Skeletal muscle tissue (tissue), 4 donors: ENCODE data around the gene CDC42BPA. TPM values are rescaled to one million over a fixed set of nuclear protein-coding genes. Genes with fewer than 3 reads are reported as not detected.

Source experiments
- H3K27ac ChIP-seq: one replicate; pipeline ENCODE4 v1.7.0; 2013; ENCODE audit warnings: mild to moderate bottlenecking, low read depth, low read length, inconsistent platforms
- H3K27me3 ChIP-seq, 3 donors: one replicate each; pipeline ENCODE4 v1.7.0; 2013; ENCODE audit warnings: low read length in 3 of 3; ENCODE audit not compliant: control insufficient read depth in 3 of 3, insufficient read depth in 3 of 3
- H3K36me3 ChIP-seq, 3 donors: one replicate each; pipeline ENCODE4 v1.7.0; 2013; ENCODE audit warnings: low read length in 3 of 3; ENCODE audit not compliant: control insufficient read depth in 3 of 3, insufficient read depth in 3 of 3
- H3K4me1 ChIP-seq, 3 donors: one replicate each; pipeline ENCODE4 v1.7.0; 2013; ENCODE audit warnings: low read length in 3 of 3, mild to moderate bottlenecking in 3 of 3; ENCODE audit not compliant: control insufficient read depth in 3 of 3, insufficient read depth in 3 of 3
- H3K4me3 ChIP-seq, 3 donors: one replicate each; pipeline ENCODE4 v1.7.0; 2013; ENCODE audit warnings: low read length in 3 of 3
- H3K9ac ChIP-seq, 3 donors: one replicate each; pipeline ENCODE4 v1.7.0; 2013; ENCODE audit warnings: low read length in 3 of 3, mild to moderate bottlenecking in 3 of 3, moderate library complexity in 2 of 3, low read depth in 1 of 3
- H3K9me3 ChIP-seq, 3 donors: one replicate each; pipeline ENCODE4 v1.7.0; 2013; ENCODE audit warnings: low read length in 3 of 3; ENCODE audit not compliant: control insufficient read depth in 3 of 3
- total RNA-seq: library from RNA; depleted of rRNA; stranded (reverse); fragments of >200 nt; gene quantifications from one replicate; pipeline ENCODE4 v1.2.3, GENCODE V29; 2014
- donor health status: Osteomylitis.

CDC42BPA gene
- total RNA-seq, 1 donor from 2014 or later, result 44.4 TPM

GRCh38 chr1:226950316-226950715 lies 368.0 kb downstream of the CDC42BPA start:
- Histone ChIP-seq H3K4me1 (peaks cover 51 to 80% (median 61%) of the 10 kb centered on the region in 3 donors), H3K4me3 (no peak overlapping the region), H3K27me3 (no peaks in the 10 kb centered on the region), H3K9me3 (peaks cover 0 to 4% (median 4%) of the 10 kb centered on the region in 3 donors), H3K36me3 (peaks cover 5 to 33% (median 8%) of the 10 kb centered on the region in 3 donors), H3K9ac (no peak overlapping the region), H3K27ac (no peak overlapping the region)

- Histone ChIP-seq H3K4me3 (no peak overlapping the region), H3K27me3 (no peaks in the 10 kb centered on the region), H3K9ac (no peak overlapping the region), H3K36me3 (peaks cover 5 to 25% (median 5%) of the 10 kb centered on the region in 3 donors), H3K4me1 (peaks cover 59 to 85% (median 67%) of the 10 kb centered on the region in 3 donors), H3K27ac (no peak overlapping the region), H3K9me3 (peaks cover 0 to 4% (median 0%) of the 10 kb centered on the region in 3 donors)
Observed at GRCh38 chr1:226949401-226949800, 368.9 kb downstream of the CDC42BPA start.

- peaks cover 61 to 86% (median 71%) of the 10 kb centered on the region in 3 donors for H3K4me1 ChIP-seq
- no peak overlapping the region for H3K27ac ChIP-seq
- H3K36me3 ChIP-seq, result peaks cover 3 to 21% (median 5%) of the 10 kb centered on the region in 3 donors
- H3K9ac ChIP-seq, result no peak overlapping the region
- H3K9me3 ChIP-seq, result peaks cover 0 to 4% (median 0%) of the 10 kb centered on the region in 3 donors
- peak overlapping the region in 1 of 3 donors; percentile 18 for H3K4me3 ChIP-seq
- H3K27me3 ChIP-seq, result no peaks in the 10 kb centered on the region
Observed at GRCh38 chr1:226948996-226949395, 369.3 kb downstream of the CDC42BPA start.

GRCh38 chr1:226948480-226948879 lies 369.8 kb downstream of the CDC42BPA start:
- H3K27me3 ChIP-seq, result no peaks in the 10 kb centered on the region
- peaks cover 3 to 17% (median 5%) of the 10 kb centered on the region in 3 donors for H3K36me3 ChIP-seq
- peaks cover 0 to 4% (median 0%) of the 10 kb centered on the region in 3 donors for H3K9me3 ChIP-seq
- H3K27ac ChIP-seq, result no peak overlapping the region
- H3K4me1 ChIP-seq, result peaks cover 66 to 86% (median 75%) of the 10 kb centered on the region in 3 donors
- H3K4me3 ChIP-seq, result peak overlapping the region in 1 of 3 donors; percentile 18
- peak overlapping the region in 1 of 3 donors; percentile 21 for H3K9ac ChIP-seq

GRCh38 chr1:226948051-226948450 lies 370.2 kb downstream of the CDC42BPA start:
- Histone ChIP-seq H3K27ac (no peak overlapping the region), H3K4me3 (peak overlapping the region in 1 of 3 donors; percentile 17), H3K27me3 (no peaks in the 10 kb centered on the region), H3K9ac (no peak overlapping the region), H3K36me3 (peaks cover 3 to 17% (median 5%) of the 10 kb centered on the region in 3 donors), H3K4me1 (peaks cover 71 to 86% (median 76%) of the 10 kb centered on the region in 3 donors), H3K9me3 (peaks cover 0 to 4% (median 0%) of the 10 kb centered on the region in 3 donors)

GRCh38 chr1:226946841-226947240 lies 371.5 kb downstream of the CDC42BPA start:
- Histone ChIP-seq H3K4me3 (peak overlapping the region in 1 of 3 donors; percentile 99), H3K36me3 (peaks cover 3 to 17% (median 5%) of the 10 kb centered on the region in 3 donors), H3K27ac (peak overlapping the region; percentile 96), H3K9ac (peak overlapping the region in 1 of 3 donors; percentile 29), H3K4me1 (peaks cover 81 to 94% (median 84%) of the 10 kb centered on the region in 3 donors), H3K27me3 (no peaks in the 10 kb centered on the region), H3K9me3 (peaks cover 0 to 4% (median 0%) of the 10 kb centered on the region in 3 donors)

GRCh38 chr1:226946285-226946684 lies 372.0 kb downstream of the CDC42BPA start:
- H3K9ac ChIP-seq, result peak overlapping the region; percentile 68 to 100 (median 92)
- peaks cover 0 to 4% (median 0%) of the 10 kb centered on the region in 3 donors for H3K9me3 ChIP-seq
- H3K27ac ChIP-seq, result peak overlapping the region; percentile 96
- H3K27me3 ChIP-seq, result no peaks in the 10 kb centered on the region
- H3K36me3 ChIP-seq, result peaks cover 3 to 17% (median 5%) of the 10 kb centered on the region in 3 donors
- peaks cover 79 to 92% (median 85%) of the 10 kb centered on the region in 3 donors for H3K4me1 ChIP-seq
- H3K4me3 ChIP-seq, result peak overlapping the region in 2 of 3 donors; percentile 98 to 99

GRCh38 chr1:226945858-226946245 lies 372.4 kb downstream of the CDC42BPA start:
- Histone ChIP-seq H3K9me3 (peaks cover 0 to 4% (median 0%) of the 10 kb centered on the region in 3 donors), H3K4me1 (peaks cover 79 to 92% (median 87%) of the 10 kb centered on the region in 3 donors), H3K9ac (peak overlapping the region; percentile 68 to 100 (median 92)), H3K36me3 (peaks cover 3 to 16% (median 5%) of the 10 kb centered on the region in 3 donors), H3K27ac (peak overlapping the region; percentile 96), H3K27me3 (no peaks in the 10 kb centered on the region), H3K4me3 (peak overlapping the region; percentile 61 to 99 (median 98))

GRCh38 chr1:226945106-226945857 lies 373.0 kb downstream of the CDC42BPA start:
- Histone ChIP-seq H3K36me3 (peaks cover 4 to 15% (median 5%) of the 10 kb centered on the region in 3 donors), H3K27ac (peak overlapping the region; percentile 96), H3K4me3 (peak overlapping the region; percentile 61 to 99 (median 98)), H3K27me3 (no peaks in the 10 kb centered on the region), H3K4me1 (peaks cover 76 to 94% (median 84%) of the 10 kb centered on the region in 3 donors), H3K9ac (peak overlapping the region; percentile 68 to 100 (median 92)), H3K9me3 (peaks cover 0 to 4% (median 0%) of the 10 kb centered on the region in 3 donors)

GRCh38 chr1:226943927-226944326 lies 374.4 kb downstream of the CDC42BPA start:
- Histone ChIP-seq H3K9me3 (peaks cover 0 to 4% (median 0%) of the 10 kb centered on the region in 3 donors), H3K4me1 (peaks cover 64 to 82% (median 71%) of the 10 kb centered on the region in 3 donors), H3K27ac (peak overlapping the region; percentile 96), H3K27me3 (no peaks in the 10 kb centered on the region), H3K36me3 (peaks cover 2 to 5% (median 4%) of the 10 kb centered on the region in 3 donors), H3K4me3 (peak overlapping the region; percentile 97 to 99 (median 98)), H3K9ac (peak overlapping the region; percentile 92 to 100 (median 99))
